HG03520 (cell line): ENCODE data around the gene HEATR3.
A peak's percentile ranks its signal among the peaks of the same experiment; 100 is the strongest.

Source experiments
- ATAC-seq: cut with Tn5 transposase; IDR thresholded peaks from one replicate; pipeline ENCODE4 v1.9.1; 2021; ENCODE audit warnings: mild to moderate bottlenecking, moderate library complexity; ENCODE audit not compliant: unreplicated experiment

The HEATR3 gene

GRCh38 chr16:50152351-50152806 is 86.6 kb downstream of the HEATR3 start:
- ATAC-seq = peak; percentile 44

DNA sequence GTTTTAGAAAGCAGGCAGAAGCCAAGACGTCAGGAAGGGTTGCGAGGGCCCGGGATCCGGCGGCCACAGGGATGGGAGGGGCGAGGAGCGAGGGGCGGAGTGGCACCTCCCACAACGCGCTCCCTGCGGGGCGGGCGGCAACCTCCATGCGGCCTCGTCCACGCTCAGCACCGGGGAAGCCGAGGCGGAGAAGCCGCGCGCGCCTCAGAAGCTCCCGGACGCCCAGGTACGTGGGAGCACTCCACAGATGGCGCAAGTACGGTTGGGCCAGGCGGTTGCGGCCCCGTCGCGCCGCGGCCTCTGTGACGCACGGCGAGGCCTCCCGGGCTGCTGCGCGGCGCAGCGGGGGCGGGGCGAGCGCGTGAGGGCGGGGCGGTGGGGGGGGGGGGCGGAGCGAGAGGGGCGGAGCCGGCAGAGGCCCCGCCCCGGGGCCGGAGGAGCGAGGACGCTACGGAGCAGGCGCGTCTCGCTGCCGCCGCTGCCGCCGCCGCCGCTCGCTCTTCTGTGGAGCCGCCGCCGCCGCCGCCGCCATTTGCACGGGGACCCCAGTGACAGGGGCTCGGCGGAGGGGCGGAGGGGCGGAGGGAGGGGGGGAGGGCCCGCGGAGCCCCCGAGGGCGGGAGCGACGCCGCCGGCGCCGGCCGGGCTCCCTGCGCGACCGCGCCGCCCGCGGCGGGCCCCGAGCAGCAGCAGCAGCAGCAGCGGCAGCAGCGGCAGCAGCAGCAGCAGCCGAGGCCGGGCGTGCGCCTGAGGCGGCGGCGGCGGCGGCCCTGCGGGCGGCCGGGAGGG is 87.2 kb downstream of the HEATR3 start, which contains the start of gene TENT4B:
Gene TENT4B, plus strand, starts transcription at position 500 of the 789 bp plus-strand sequence. CDS start 316 bp downstream, outside the sequence.
- peak; percentile 63 for ATAC-seq

DNA sequence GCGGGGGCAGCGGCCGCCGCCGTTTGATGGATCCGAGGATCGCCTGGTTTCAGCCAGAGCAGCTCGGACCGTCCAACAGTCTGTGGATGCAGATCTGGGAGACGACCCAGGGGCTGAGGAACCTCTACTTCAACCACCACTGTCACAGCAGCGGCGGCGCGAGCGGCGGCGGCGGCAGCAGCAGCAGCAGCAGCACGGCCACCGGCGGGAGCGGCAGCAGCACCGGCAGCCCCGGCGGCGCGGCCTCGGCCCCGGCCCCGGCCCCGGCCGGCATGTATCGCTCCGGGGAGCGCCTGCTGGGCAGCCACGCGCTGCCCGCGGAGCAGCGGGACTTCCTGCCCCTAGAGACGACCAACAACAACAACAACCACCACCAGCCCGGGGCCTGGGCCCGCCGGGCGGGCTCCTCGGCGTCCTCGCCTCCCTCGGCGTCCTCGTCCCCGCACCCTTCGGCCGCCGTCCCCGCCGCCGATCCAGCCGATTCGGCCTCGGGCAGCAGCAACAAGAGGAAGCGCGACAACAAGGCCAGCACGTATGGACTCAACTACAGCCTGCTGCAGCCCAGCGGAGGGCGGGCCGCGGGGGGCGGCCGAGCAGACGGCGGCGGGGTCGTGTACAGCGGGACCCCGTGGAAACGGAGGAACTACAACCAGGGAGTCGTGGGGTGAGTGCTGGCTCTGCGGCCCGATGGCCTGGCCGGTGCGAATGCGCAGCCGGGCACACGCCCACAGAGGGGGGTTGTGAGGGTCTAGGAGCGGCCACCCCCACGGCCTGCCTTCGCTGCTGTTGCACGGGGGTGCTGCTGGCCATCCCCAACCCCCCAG is 88.0 kb downstream of the HEATR3 start:
- ATAC-seq = peak; percentile 12

GRCh38 chr16:50154420-50154950 is 88.7 kb downstream of the HEATR3 start:
- ATAC-seq = no peak

DNA sequence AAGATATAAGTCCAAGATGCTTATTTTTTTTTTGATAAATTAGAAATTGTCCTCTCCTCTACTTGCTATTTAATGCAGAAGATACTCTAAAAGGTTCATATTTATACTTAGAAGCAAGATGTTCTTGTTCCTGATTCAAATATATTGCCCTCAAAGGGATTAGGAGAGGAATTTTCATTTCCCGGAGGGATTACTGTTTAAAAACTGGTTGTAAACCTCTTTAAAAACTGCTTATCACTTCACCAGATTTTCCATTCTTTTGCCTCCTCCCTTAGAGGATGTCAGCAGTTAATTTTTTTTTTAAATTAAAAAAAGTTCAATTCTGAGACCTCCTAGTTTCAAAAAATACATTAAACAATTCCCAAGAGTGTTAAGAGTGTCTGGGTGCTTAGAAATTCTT is 90.2 kb downstream of the HEATR3 start:
- no peak for ATAC-seq
